ENCODE data around the gene MYNN. TPM values are rescaled to one million over a fixed set of nuclear protein-coding genes. Genes with fewer than 3 reads are reported as not detected.
A peak's percentile ranks its signal among the peaks of the same experiment; 100 is the strongest.

MYNN gene
- total and polyA plus RNA-seq, 2 of the 13 experiments (the other 11 are each of a cell fraction or from before 2014, with no cell fraction given): 10.4 to 17.6 TPM

- no peak for TF ChIP-seq ZNF878 (CRISPR knock-in tag; IDR thresholded peaks at IDR 0.05)
- TF ChIP-seq POGZ (CRISPR knock-in tag; IDR thresholded peaks at IDR 0.05): peak; percentile 96
- no peak for TF ChIP-seq NFKBIZ (CRISPR knock-in tag; IDR thresholded peaks at IDR 0.05)
- no peak for TF ChIP-seq NFATC3 (CRISPR knock-in tag; IDR thresholded peaks at IDR 0.05)
- no peak for TF ChIP-seq KLF9 (CRISPR knock-in tag; IDR thresholded peaks at IDR 0.05; ENCODE audit: low read depth)
- no peak for TF ChIP-seq NBN (conservative IDR thresholded peaks at IDR 0.05)
- peak; percentile 35; the same call in 1 of the 2 replicates for TF ChIP-seq PHF21A (CRISPR knock-in tag; IDR thresholded peaks at IDR 0.05)
- peak; percentile 7 for TF ChIP-seq ASH2L (IDR thresholded peaks at IDR 0.05; ENCODE audit: insufficient read length, low read depth, low read length)
- peak; percentile 74 for TF ChIP-seq HOXA3 (CRISPR knock-in tag; IDR thresholded peaks at IDR 0.05)
- TF ChIP-seq, protein P1, sequence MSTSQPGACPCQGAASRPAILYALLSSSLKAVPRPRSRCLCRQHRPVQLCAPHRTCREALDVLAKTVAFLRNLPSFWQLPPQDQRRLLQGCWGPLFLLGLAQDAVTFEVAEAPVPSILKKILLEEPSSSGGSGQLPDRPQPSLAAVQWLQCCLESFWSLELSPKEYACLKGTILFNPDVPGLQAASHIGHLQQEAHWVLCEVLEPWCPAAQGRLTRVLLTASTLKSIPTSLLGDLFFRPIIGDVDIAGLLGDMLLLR (CRISPR knock-in tag; IDR thresholded peaks at IDR 0.05): no peak
- TF ChIP-seq ZNF256 (CRISPR knock-in tag; conservative IDR thresholded peaks at IDR 0.05): no peak
- TF ChIP-seq NCOR1 (IDR thresholded peaks at IDR 0.05; ENCODE audit: borderline replicate concordance, low read length): no peak
- TF ChIP-seq ZNF563 (CRISPR knock-in tag; IDR thresholded peaks at IDR 0.05): 0 out of 2 replicates have a peak, but pooled peaks have one; percentile 41
- no peak for TF ChIP-seq MLXIP (CRISPR knock-in tag; IDR thresholded peaks at IDR 0.05; ENCODE audit: borderline replicate concordance)
- TF ChIP-seq, protein P2, sequence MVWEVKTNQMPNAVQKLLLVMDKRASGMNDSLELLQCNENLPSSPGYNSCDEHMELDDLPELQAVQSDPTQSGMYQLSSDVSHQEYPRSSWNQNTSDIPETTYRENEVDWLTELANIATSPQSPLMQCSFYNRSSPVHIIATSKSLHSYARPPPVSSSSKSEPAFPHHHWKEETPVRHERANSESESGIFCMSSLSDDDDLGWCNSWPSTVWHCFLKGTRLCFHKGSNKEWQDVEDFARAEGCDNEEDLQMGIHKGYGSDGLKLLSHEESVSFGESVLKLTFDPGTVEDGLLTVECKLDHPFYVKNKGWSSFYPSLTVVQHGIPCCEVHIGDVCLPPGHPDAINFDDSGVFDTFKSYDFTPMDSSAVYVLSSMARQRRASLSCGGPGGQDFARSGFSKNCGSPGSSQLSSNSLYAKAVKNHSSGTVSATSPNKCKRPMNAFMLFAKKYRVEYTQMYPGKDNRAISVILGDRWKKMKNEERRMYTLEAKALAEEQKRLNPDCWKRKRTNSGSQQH (CRISPR knock-in tag; IDR thresholded peaks at IDR 0.05; ENCODE audit: low read depth): no peak
- TF ChIP-seq MIER2 (CRISPR knock-in tag; IDR thresholded peaks at IDR 0.05): no peak
- 0 out of 2 replicates have a peak, but pooled peaks have one; percentile 22 for TF ChIP-seq SIN3A (IDR thresholded peaks at IDR 0.05; ENCODE audit: borderline replicate concordance, low read depth, low read length)
- TF ChIP-seq CENPX (CRISPR knock-in tag; IDR thresholded peaks at IDR 0.05): no peak
- peak; percentile 55 for TF ChIP-seq CREM (IDR thresholded peaks at IDR 0.05)
- TF ChIP-seq CREM (CRISPR knock-in tag; IDR thresholded peaks at IDR 0.05): no peak
- no peak for TF ChIP-seq FOXJ3 (CRISPR knock-in tag; IDR thresholded peaks at IDR 0.05; ENCODE audit: borderline replicate concordance)
- peak; percentile 95 for TF ChIP-seq POLR2G (IDR thresholded peaks at IDR 0.05; ENCODE audit: low read depth, low read length)
- TF ChIP-seq ZMYM2 (CRISPR knock-in tag; IDR thresholded peaks at IDR 0.05): no peak
- TF ChIP-seq TFDP2 (CRISPR knock-in tag; IDR thresholded peaks at IDR 0.05): peak; percentile 52; the same call in 1 of the 2 replicates
- TF ChIP-seq ZNF607 (CRISPR knock-in tag; IDR thresholded peaks at IDR 0.05; ENCODE audit: borderline replicate concordance): 0 out of 2 replicates have a peak, but pooled peaks have one; percentile 7
- TF ChIP-seq JDP2 (CRISPR knock-in tag; IDR thresholded peaks at IDR 0.05; ENCODE audit: borderline replicate concordance): no peak
Measured at GRCh38 chr3:169764882-169765612, 8.1 kb upstream of the MYNN start, which contains the start of gene TERC (continued).
